Upper lobe of left lung (tissue), 4 donors: ENCODE measurements around the gene CXCL3.

Source experiments
- CTCF ChIP-seq, 6 experiments: fragments of 450-650 bp in 4 of 6; fragments of 200-600 bp in 2 of 6; sonication (generic) in 2 of 6; IDR thresholded peaks; one replicate each; pipeline ENCODE4 v1.5.1; 2016 to 2019; ENCODE audit warnings: antibody characterized with exemption in 6 of 6
- EP300 ChIP-seq, 4 donors: sonication (generic); formaldehyde crosslinking; IDR thresholded peaks; one replicate each; pipeline ENCODE4 v1.5.1; 2017; ENCODE audit warnings: antibody characterized with exemption in 4 of 4, control low read depth in 2 of 4
- POLR2A ChIP-seq, 4 donors: fragments of 450-650 bp; IDR thresholded peaks; one replicate each; pipeline ENCODE4 v1.5.1; 2016 to 2017; ENCODE audit warnings: antibody characterized with exemption in 4 of 4, mild to moderate bottlenecking in 2 of 4
- POLR2AphosphoS5 ChIP-seq, 2 donors: sonication (generic); formaldehyde crosslinking; IDR thresholded peaks; one replicate each; pipeline ENCODE4 v1.5.1; 2017; ENCODE audit warnings: antibody characterized with exemption in 2 of 2

- TF ChIP-seq CTCF (IDR thresholded peaks at IDR 0.05) (no peak), EP300 (IDR thresholded peaks at IDR 0.05) (no peak), POLR2A (IDR thresholded peaks at IDR 0.05) (no peak), POLR2AphosphoS5 (IDR thresholded peaks at IDR 0.05) (no peak)
Measured at GRCh38 chr4:74072739-74073138, 34.2 kb upstream of the CXCL3 start.
